GM12878 (cell line): Measurements from ENCODE around the gene SESN1. TPM values are rescaled to one million over a fixed set of nuclear protein-coding genes. Genes with fewer than 3 reads are reported as not detected.

Experiments used
- ATAC-seq: fragments of 200-7000 bp; cut with Tn5 transposase; 3 replicates; pipeline ENCODE4 v1.9.1; 2020; ENCODE audit warnings: mild to moderate bottlenecking, moderate library complexity
- BruUV-seq: library from RNA; stranded (reverse); fragments of 400-500 nt; replicated peaks from 2 replicates; lab custom pipeline; 2021; lab: Mats Ljungman, UMichigan
- CTCF ChIA-PET: fragments of 300-600 bp; sonication (Branson Sonifier 250); formaldehyde crosslinking; extraction: SDS; loops from one replicate; lab custom pipeline; 2021; ENCODE audit warnings: inconsistent platforms; lab: Yijun Ruan, JAX
- POLR2A ChIA-PET: fragments of 350-600 bp; formaldehyde crosslinking; extraction: SDS; loops from one replicate; lab custom pipeline; 2021; ENCODE audit warnings: inconsistent platforms; lab: Charles Lee
- RAD21 ChIA-PET: fragments of 300-600 bp; sonication (Branson Sonifier 250); formaldehyde crosslinking; loops from one replicate; lab custom pipeline; 2023; ENCODE audit warnings: antibody characterized with exemption; ENCODE audit not compliant: unreplicated experiment; lab: Charles Lee
- SMC1A ChIA-PET: fragments of 300-600 bp; sonication (Branson Sonifier 250); formaldehyde crosslinking; loops from one replicate; lab custom pipeline; 2023; ENCODE audit not compliant: unreplicated experiment, uncharacterized antibody; lab: Charles Lee
- DNase-seq: peaks from one replicate; pipeline ENCODE4 v3.0.0-alpha.2; 2011; ENCODE audit warnings: low read depth, low spot score
- FAIRE-seq: peaks from 3 replicates; lab custom pipeline; 2011; peaks lifted over from hg19 to GRCh38; lab: Jason Lieb, UNC
- H2AFZ ChIP-seq: 2 replicates; pipeline ENCODE4 v1.6.0; 2011; ENCODE audit warnings: low read depth, low read length, control low read depth; ENCODE audit not compliant: control insufficient read depth
- H3K27ac ChIP-seq: 2 replicates; pipeline ENCODE4 v1.5.1; 2011; ENCODE audit warnings: control low read depth; ENCODE audit not compliant: control insufficient read depth, insufficient read depth
- H3K27me3 ChIP-seq, 2 experiments: replicated peaks in 1 of 2; 2 replicates each; pipeline versions ENCODE4 v1.6.0 to v1.6.1; 2011; ENCODE audit warnings: low read length in 1 of 2; ENCODE audit not compliant: control insufficient read depth in 2 of 2, insufficient read depth in 2 of 2
- H3K36me3 ChIP-seq, 2 experiments: 2 replicates each; pipeline ENCODE4 v1.5.1; 2011; ENCODE audit warnings: low read length in 1 of 2; ENCODE audit not compliant: control insufficient read depth in 2 of 2, insufficient read depth in 2 of 2
- H3K4me1 ChIP-seq: 2 replicates; pipeline ENCODE4 v1.6.1; 2011; ENCODE audit warnings: mild to moderate bottlenecking, low read length, moderate library complexity, mixed read lengths; ENCODE audit not compliant: control insufficient read depth, insufficient read depth
- H3K4me2 ChIP-seq: 2 replicates; pipeline ENCODE4 v1.6.0; 2011; ENCODE audit warnings: control low read depth; ENCODE audit not compliant: control insufficient read depth, insufficient read depth
- H3K4me3 ChIP-seq: fragments of 200-600 bp; sonication (generic); 2 replicates; pipeline ENCODE4 v1.5.1; 2016
- H3K79me2 ChIP-seq: 2 replicates; pipeline ENCODE4 v1.6.0; 2011; ENCODE audit warnings: low read length; ENCODE audit not compliant: control insufficient read depth, insufficient read depth
- H3K9ac ChIP-seq: 2 replicates; pipeline ENCODE4 v1.8.0; 2011; ENCODE audit warnings: low read length, control low read depth, mixed read lengths; ENCODE audit not compliant: control insufficient read depth, insufficient read depth
- H3K9me3 ChIP-seq: replicated peaks from 3 replicates; pipeline ENCODE4 v1.5.1; 2011; ENCODE audit warnings: mild to moderate bottlenecking, low read length; ENCODE audit not compliant: control insufficient read depth, insufficient read depth
- H4K20me1 ChIP-seq: 2 replicates; pipeline ENCODE4 v1.6.0; 2011; ENCODE audit not compliant: control insufficient read depth, insufficient read depth
- BMI1 ChIP-seq: fragments of 450-650 bp; IDR thresholded peaks from 2 replicates; pipeline ENCODE4 v1.6.1; 2016; ENCODE audit warnings: mild to moderate bottlenecking, moderate library complexity, borderline replicate concordance
- CEBPB ChIP-seq, 2 experiments: fragments of 150-350 bp in 1 of 2; IDR thresholded peaks; 2 replicates each; pipeline ENCODE4 v1.6.1; 2012 to 2014; ENCODE audit warnings: low read depth in 2 of 2, low read length in 2 of 2, borderline replicate concordance in 1 of 2, inconsistent platforms in 1 of 2
- E4F1 ChIP-seq: fragments of 450-650 bp; IDR thresholded peaks from 2 replicates; pipeline ENCODE4 v1.6.1; 2018; ENCODE audit warnings: borderline replicate concordance, mild to moderate bottlenecking; ENCODE audit not compliant: partially characterized antibody
- EZH2 ChIP-seq: IDR thresholded peaks from 2 replicates; pipeline ENCODE4 v1.6.1; 2012; ENCODE audit warnings: low read depth, mild to moderate bottlenecking, control low read depth, inconsistent platforms, low read length, borderline replicate concordance; ENCODE audit not compliant: control insufficient read depth
- HCFC1 ChIP-seq: fragments of 150-350 bp; IDR thresholded peaks from 2 replicates; pipeline ENCODE4 v1.6.1; 2014; ENCODE audit warnings: low read length
- IKZF1 ChIP-seq: fragments of 450-650 bp; conservative IDR thresholded peaks from 2 replicates; pipeline ENCODE4 v1.6.1; 2017; ENCODE audit warnings: antibody characterized with exemption, mild to moderate bottlenecking
- NFIC ChIP-seq: IDR thresholded peaks from 2 replicates; pipeline ENCODE4 v1.6.1; 2012; ENCODE audit warnings: low read depth, mild to moderate bottlenecking, inconsistent platforms, low read length, moderate library complexity
- NFXL1 ChIP-seq: fragments of 450-650 bp; IDR thresholded peaks from 2 replicates; pipeline ENCODE4 v1.6.1; 2017; ENCODE audit warnings: antibody characterized with exemption, mild to moderate bottlenecking, borderline replicate concordance
- NFYB ChIP-seq: IDR thresholded peaks from 2 replicates; pipeline ENCODE4 v1.6.1; 2011; ENCODE audit warnings: low read depth, mild to moderate bottlenecking, low read length, improper control_type of control experiment, moderate library complexity; ENCODE audit not compliant: insufficient read depth
- NR2F1 ChIP-seq: fragments of 450-650 bp; conservative IDR thresholded peaks from 2 replicates; pipeline ENCODE4 v1.6.1; 2017; ENCODE audit warnings: mild to moderate bottlenecking
- RAD21 ChIP-seq: IDR thresholded peaks from 2 replicates; pipeline ENCODE4 v1.6.1; 2011; ENCODE audit warnings: mild to moderate bottlenecking, low read depth, low read length, moderate library complexity; ENCODE audit not compliant: insufficient read depth
- RAD51 ChIP-seq: fragments of 450-650 bp; IDR thresholded peaks from 2 replicates; pipeline ENCODE4 v1.6.1; 2016; ENCODE audit warnings: moderate library complexity, mild to moderate bottlenecking, inconsistent platforms
- SIN3A ChIP-seq: IDR thresholded peaks from 2 replicates; pipeline ENCODE4 v1.6.1; 2012; ENCODE audit warnings: low read depth, low read length, improper control_type of control experiment
- SP1 ChIP-seq: IDR thresholded peaks from one replicate; pipeline ENCODE4 v1.6.1; 2011; ENCODE audit warnings: low read depth, low read length
- TCF12 ChIP-seq: IDR thresholded peaks from 2 replicates; pipeline ENCODE4 v1.6.1; 2011; ENCODE audit warnings: low read depth, mild to moderate bottlenecking, low read length
- TCF7 ChIP-seq: IDR thresholded peaks from 2 replicates; pipeline ENCODE4 v1.6.1; 2014; ENCODE audit warnings: antibody characterized with exemption, borderline replicate concordance
- WGBS: methylation state at CpG from one replicate; pipeline ENCODE4 v1.1.6; 2016; ENCODE audit warnings: low lambda C conversion rate; ENCODE audit not compliant: insufficient replicate concordance, insufficient coverage; ENCODE audit errors: missing lambda C conversion rate; 5-methylcytosine and 5-hydroxymethylcytosine counted together
- in situ Hi-C: fragments of 300-500 bp; cut with MboI; formaldehyde crosslinking; loops from 9 replicates; pipeline ENCODE4 v1.14.3; 2018; ENCODE audit warnings: mixed read lengths
- intact Hi-C: fragments of 100-400 bp; cut with micrococcal nuclease; formaldehyde crosslinking; loops from one replicate; pipeline ENCODE4 v1.14.2; 2022; ENCODE audit not compliant: unreplicated experiment
- polyA plus RNA-seq, 11 experiments: library from polyadenylated mRNA; depleted of rRNA in 4 of 11; unstranded in 6 of 11; stranded (reverse) in 5 of 11; fragments of >200 nt; fragmentation: Nextera tagmentation in 4 of 11; fragmentation: Illumina TruSeq in 1 of 11; extraction: Ambion mirVana in 4 of 11; extraction: Trizol in 1 of 11; gene quantifications; 1 replicate in 1 of 11; 2 replicates in 10 of 11; pipeline versions ENCODE4 v1.2.1 to v1.2.3, GENCODE V29; 2011 to 2016; ENCODE audit warnings: inconsistent platforms in 2 of 11, missing spikeins in 2 of 11, low read depth in 1 of 11
- total RNA-seq, 4 experiments: library from RNA; depleted of rRNA in 3 of 4; stranded (reverse); fragments of >200 nt in 3 of 4; fragmentation: Illumina TruSeq in 1 of 4; extraction: Trizol in 1 of 4; gene quantifications; 2 replicates each; pipeline versions ENCODE4 v1.2.1 to v1.2.3, GENCODE V29; 2013 to 2021
- TF ChIP-seq, protein P1 (sequence below): IDR thresholded peaks from 2 replicates; pipeline ENCODE4 v1.6.1; 2012; ENCODE audit warnings: low read depth, low read length, improper control_type of control experiment
- TF ChIP-seq, protein P2 (sequence below): fragments of 150-350 bp; IDR thresholded peaks from 2 replicates; pipeline ENCODE4 v1.6.1; 2014; ENCODE audit warnings: mild to moderate bottlenecking, low read depth, low read length
- TF ChIP-seq, protein P3 (sequence below): fragments of 150-350 bp; IDR thresholded peaks from 2 replicates; pipeline ENCODE4 v1.6.1; 2016; ENCODE audit warnings: low read depth, low read length

Gene SESN1
- total and polyA plus RNA-seq, 10 of the 15 experiments (the other 5 are each of a cell fraction or from before 2014, with no cell fraction given): 1.3 to 13.0 (median 3.3) TPM

DNA sequence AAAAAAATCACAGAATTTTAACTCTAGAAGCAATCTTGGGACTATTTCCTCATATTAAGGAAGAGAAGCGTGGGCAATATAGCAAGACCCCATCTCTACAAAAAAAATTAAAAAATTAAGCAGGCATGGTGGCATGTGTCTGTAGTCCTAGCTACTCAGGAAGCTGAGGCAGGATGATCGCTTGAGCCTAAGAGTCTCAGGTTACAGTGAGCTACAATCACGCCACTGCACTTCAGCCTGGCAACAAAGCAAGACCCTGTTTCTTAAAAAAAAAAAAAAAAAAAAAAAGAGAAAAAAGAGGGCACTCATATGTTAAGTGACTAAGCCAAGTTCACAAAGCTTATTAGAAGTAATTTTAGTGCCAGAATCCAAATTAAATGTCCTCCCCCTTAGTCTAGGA lies 100.8 kb downstream of the SESN1 start:
- no peak for DNase-seq
- no peaks in the 10 kb centered on the region for H3K27me3 ChIP-seq
- H3K4me2 ChIP-seq: no peak overlapping the region
- intact Hi-C loops (no loop called here), in situ Hi-C loops (no loop called here)
- no peaks in the 10 kb centered on the region for H4K20me1 ChIP-seq
- H3K9ac ChIP-seq: no peak overlapping the region
- H3K79me2 ChIP-seq: no peaks in the 10 kb centered on the region
- SMC1A ChIA-PET: no interaction called here
- TF ChIP-seq EZH2 (no peak), NFXL1 (no peak), NR2F1 (no peak), NFIC (no peak), HCFC1 (no peak), RAD51 (no peak), TCF7 (no peak), NFYB (no peak), TCF12 (no peak), CEBPB (IDR thresholded peaks at IDR 0.05; ENCODE audit: borderline replicate concordance in 1 of 2, low read depth in 2 of 2, low read length in 2 of 2) (no peak), SP1 (no peak), IKZF1 (no peak), SIN3A (no peak), E4F1 (no peak), RAD21 (no peak), BMI1 (no peak)
- TF ChIP-seq, protein P1, sequence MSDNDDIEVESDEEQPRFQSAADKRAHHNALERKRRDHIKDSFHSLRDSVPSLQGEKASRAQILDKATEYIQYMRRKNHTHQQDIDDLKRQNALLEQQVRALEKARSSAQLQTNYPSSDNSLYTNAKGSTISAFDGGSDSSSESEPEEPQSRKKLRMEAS: no peak
- TF ChIP-seq, protein P2, sequence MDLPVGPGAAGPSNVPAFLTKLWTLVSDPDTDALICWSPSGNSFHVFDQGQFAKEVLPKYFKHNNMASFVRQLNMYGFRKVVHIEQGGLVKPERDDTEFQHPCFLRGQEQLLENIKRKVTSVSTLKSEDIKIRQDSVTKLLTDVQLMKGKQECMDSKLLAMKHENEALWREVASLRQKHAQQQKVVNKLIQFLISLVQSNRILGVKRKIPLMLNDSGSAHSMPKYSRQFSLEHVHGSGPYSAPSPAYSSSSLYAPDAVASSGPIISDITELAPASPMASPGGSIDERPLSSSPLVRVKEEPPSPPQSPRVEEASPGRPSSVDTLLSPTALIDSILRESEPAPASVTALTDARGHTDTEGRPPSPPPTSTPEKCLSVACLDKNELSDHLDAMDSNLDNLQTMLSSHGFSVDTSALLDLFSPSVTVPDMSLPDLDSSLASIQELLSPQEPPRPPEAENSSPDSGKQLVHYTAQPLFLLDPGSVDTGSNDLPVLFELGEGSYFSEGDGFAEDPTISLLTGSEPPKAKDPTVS: no peak
- TF ChIP-seq, protein P3, sequence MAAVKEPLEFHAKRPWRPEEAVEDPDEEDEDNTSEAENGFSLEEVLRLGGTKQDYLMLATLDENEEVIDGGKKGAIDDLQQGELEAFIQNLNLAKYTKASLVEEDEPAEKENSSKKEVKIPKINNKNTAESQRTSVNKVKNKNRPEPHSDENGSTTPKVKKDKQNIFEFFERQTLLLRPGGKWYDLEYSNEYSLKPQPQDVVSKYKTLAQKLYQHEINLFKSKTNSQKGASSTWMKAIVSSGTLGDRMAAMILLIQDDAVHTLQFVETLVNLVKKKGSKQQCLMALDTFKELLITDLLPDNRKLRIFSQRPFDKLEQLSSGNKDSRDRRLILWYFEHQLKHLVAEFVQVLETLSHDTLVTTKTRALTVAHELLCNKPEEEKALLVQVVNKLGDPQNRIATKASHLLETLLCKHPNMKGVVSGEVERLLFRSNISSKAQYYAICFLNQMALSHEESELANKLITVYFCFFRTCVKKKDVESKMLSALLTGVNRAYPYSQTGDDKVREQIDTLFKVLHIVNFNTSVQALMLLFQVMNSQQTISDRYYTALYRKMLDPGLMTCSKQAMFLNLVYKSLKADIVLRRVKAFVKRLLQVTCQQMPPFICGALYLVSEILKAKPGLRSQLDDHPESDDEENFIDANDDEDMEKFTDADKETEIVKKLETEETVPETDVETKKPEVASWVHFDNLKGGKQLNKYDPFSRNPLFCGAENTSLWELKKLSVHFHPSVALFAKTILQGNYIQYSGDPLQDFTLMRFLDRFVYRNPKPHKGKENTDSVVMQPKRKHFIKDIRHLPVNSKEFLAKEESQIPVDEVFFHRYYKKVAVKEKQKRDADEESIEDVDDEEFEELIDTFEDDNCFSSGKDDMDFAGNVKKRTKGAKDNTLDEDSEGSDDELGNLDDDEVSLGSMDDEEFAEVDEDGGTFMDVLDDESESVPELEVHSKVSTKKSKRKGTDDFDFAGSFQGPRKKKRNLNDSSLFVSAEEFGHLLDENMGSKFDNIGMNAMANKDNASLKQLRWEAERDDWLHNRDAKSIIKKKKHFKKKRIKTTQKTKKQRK: no peak
- no peak for FAIRE-seq
- no TSS peak for BruUV-seq
- no peak overlapping the region for H3K4me3 ChIP-seq
- CTCF ChIA-PET: interaction anchor here (0.8 kb wide), 1 partner anchor 147 kb away, joined by 3 read pairs; no protein-coding TSS in a partner anchor
- H3K9me3 ChIP-seq: no peaks in the 10 kb centered on the region
- H3K4me1 ChIP-seq: no peaks in the 10 kb centered on the region
- RAD21 ChIA-PET: no interaction called here
- WGBS: 98% methylated on average over 3 of the region's 3 CpGs
- no peak for ATAC-seq
- no peak overlapping the region for H2AFZ ChIP-seq
- no peaks in the 10 kb centered on the region for H3K36me3 ChIP-seq
- H3K27ac ChIP-seq: no peak overlapping the region
- POLR2A ChIA-PET: interaction anchor here (0.6 to 0.7 kb wide), 2 partner anchors 18 to 65 kb away, joined by 3 read pairs; no protein-coding TSS in a partner anchor
